PFSK-1 (cell line): Measurements from ENCODE around the gene ADGRF3.

ENCODE experiments used
- FOXP2 ChIP-seq: optimal IDR thresholded peaks from 2 replicates; pipeline ENCODE3; 2011; ENCODE audit warnings: borderline replicate concordance, control low read depth, inconsistent platforms; ENCODE audit not compliant: insufficient read depth; ENCODE audit errors: extremely low read length, extremely low read depth
- POLR2AphosphoS5 ChIP-seq: IDR thresholded peaks from 2 replicates; pipeline ENCODE4 v1.6.1; 2012; ENCODE audit warnings: low read depth, mild to moderate bottlenecking, control low read depth, low read length, moderate library complexity
- SIN3A ChIP-seq: IDR thresholded peaks from 2 replicates; pipeline ENCODE4 v1.6.1; 2012; ENCODE audit warnings: mild to moderate bottlenecking, low read length, moderate library complexity, borderline replicate concordance; ENCODE audit not compliant: insufficient read depth
- TAF1 ChIP-seq: IDR thresholded peaks from 2 replicates; pipeline ENCODE4 v1.6.1; 2012; ENCODE audit warnings: low read length, control low read depth, borderline replicate concordance; ENCODE audit not compliant: insufficient read depth
- TF ChIP-seq, protein P1 (sequence below), 2 experiments: IDR thresholded peaks; 2 replicates each; pipeline versions ENCODE4 v1.6.1 to v1.8.0; 2011 to 2012; ENCODE audit warnings: low read depth in 2 of 2, low read length in 2 of 2, control low read depth in 1 of 2, inconsistent platforms in 1 of 2, mild to moderate bottlenecking in 1 of 2, moderate library complexity in 1 of 2; ENCODE audit not compliant: insufficient read depth in 1 of 2

Gene ADGRF3

DNA sequence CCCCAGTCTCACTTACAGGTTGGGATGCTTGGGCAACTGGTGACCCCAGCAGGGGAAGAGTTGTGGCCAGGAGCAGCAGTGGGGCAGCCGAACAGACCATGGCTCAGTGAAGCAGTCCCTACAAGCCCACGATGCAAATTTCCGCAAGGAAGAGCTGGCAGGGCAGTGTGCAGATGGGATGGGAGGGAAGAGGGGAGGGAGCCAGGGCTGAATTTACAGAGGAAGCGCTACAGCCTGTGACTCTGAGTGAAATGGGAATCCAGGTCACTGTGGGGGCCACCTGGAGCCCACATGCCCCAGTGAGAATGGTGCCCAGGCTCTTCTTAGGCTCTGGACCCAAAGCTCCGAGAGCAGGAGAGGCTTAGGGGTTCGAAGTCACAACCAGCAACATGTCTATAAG lies 27.6 kb downstream of the ADGRF3 start:
- TF ChIP-seq, protein P1, sequence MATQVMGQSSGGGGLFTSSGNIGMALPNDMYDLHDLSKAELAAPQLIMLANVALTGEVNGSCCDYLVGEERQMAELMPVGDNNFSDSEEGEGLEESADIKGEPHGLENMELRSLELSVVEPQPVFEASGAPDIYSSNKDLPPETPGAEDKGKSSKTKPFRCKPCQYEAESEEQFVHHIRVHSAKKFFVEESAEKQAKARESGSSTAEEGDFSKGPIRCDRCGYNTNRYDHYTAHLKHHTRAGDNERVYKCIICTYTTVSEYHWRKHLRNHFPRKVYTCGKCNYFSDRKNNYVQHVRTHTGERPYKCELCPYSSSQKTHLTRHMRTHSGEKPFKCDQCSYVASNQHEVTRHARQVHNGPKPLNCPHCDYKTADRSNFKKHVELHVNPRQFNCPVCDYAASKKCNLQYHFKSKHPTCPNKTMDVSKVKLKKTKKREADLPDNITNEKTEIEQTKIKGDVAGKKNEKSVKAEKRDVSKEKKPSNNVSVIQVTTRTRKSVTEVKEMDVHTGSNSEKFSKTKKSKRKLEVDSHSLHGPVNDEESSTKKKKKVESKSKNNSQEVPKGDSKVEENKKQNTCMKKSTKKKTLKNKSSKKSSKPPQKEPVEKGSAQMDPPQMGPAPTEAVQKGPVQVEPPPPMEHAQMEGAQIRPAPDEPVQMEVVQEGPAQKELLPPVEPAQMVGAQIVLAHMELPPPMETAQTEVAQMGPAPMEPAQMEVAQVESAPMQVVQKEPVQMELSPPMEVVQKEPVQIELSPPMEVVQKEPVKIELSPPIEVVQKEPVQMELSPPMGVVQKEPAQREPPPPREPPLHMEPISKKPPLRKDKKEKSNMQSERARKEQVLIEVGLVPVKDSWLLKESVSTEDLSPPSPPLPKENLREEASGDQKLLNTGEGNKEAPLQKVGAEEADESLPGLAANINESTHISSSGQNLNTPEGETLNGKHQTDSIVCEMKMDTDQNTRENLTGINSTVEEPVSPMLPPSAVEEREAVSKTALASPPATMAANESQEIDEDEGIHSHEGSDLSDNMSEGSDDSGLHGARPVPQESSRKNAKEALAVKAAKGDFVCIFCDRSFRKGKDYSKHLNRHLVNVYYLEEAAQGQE (IDR thresholded peaks at IDR 0.05; ENCODE audit: insufficient read depth in 1 of 2, low read depth in 2 of 2, low read length in 2 of 2), result no peak

DNA sequence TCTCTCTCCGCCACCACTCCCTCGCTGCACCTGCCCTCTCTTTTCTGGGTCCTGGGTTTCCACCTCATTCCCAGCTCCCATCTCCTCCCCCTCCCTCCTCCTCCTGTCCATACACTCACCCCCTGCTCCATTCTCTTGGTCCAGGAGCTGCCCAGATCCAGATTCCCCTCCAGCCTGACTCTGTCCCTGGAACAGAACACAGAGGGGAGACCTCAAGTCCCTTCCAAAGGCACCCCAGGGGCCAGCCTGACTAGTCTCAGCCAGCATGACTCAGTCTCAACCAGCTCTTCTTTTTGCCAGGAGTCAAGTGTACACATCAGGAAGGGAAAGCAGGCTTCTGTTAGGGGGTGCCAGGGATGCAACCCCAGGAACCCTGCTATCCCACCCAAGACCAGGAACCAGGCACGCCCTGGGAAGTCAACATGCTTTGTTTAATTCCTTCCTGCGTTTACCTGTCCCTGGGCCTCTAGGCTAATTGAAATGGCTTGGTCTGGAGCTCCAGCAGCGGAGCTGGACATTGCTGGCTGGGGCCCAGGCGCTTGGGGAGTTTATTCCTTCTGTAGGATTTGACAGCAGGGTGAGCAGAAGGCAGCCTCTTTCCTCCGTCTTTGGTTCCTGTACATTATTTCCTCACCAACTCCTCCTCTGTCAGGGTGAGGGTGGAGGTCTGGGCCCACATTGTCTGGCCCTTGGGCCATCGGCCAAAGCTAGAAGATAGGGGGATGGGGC lies 29.0 kb downstream of the ADGRF3 start:
- TF ChIP-seq, protein P1 (IDR thresholded peaks at IDR 0.05; ENCODE audit: insufficient read depth in 1 of 2, low read depth in 2 of 2, low read length in 2 of 2), result no peak
- TF ChIP-seq POLR2AphosphoS5 (no peak), FOXP2 (no peak), TAF1 (no peak), SIN3A (no peak)

DNA sequence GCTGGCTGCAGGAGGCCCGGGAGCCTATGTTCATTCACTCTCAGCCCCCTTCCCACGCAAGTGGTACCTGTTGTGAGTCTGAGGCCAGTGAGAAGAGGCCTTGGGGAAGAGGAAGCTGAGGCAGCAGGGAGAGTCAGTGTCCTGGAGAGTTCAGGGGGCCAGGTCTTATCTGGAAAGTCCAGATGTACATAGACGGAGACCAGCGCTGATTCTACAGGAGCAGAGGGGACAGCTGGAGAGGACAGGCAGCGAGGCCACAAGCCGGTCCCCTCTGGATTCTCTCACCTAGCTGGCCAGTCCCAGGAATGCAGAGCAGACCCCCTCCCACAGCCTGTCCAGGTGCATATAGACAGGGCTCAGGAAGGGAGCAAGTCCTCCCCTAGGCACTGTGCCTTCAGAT lies 29.7 kb downstream of the ADGRF3 start:
- no peak for TF ChIP-seq TAF1
- TF ChIP-seq SIN3A, result no peak
- TF ChIP-seq, protein P1 (IDR thresholded peaks at IDR 0.05; ENCODE audit: insufficient read depth in 1 of 2, low read depth in 2 of 2, low read length in 2 of 2), result no peak
- no peak for TF ChIP-seq FOXP2
- no peak for TF ChIP-seq POLR2AphosphoS5

DNA sequence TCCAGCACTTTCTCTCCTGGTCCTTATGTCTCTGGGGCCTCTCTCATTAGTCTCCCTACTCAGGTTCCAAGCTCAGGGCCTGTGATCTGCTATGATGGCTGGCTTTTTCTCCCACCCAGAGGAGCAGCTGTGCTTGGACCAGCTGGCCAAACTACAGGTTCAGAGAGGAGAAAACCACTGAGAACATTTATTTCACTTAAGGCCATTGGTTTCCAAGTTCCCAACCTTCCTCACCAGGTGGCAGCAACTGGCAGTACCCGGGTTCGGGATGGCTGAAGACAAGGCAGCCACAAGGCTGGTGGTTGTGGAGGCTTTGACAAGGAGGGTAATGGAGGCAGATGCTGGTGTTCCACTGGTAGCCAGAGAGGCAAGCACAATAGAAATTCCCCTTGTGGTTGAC lies 30.5 kb downstream of the ADGRF3 start:
- TF ChIP-seq SIN3A, result no peak
- TF ChIP-seq, protein P1 (IDR thresholded peaks at IDR 0.05; ENCODE audit: insufficient read depth in 1 of 2, low read depth in 2 of 2, low read length in 2 of 2), result no peak

DNA sequence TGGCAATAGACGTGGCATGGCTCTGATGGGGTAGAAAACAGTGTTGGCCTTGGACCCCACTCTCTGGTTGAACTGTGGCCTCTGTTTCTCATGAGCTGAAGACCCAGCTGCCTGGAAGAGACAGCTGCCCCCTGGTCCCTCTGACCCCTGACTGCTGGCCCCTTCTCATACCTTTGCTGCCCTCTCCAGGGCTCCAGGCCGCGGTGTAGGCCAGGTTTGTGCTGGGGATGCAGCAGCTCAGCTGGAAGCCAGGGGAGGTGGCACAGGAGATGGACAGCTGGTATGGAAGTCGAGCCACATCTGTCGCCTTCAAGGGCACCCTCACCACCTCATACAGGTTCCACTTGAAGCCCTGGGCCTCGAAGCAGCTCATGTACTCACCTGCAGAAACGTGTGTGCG lies 32.3 kb downstream of the ADGRF3 start:
- TF ChIP-seq FOXP2 (no peak), TAF1 (no peak), POLR2AphosphoS5 (no peak), SIN3A (no peak)
- TF ChIP-seq, protein P1 (IDR thresholded peaks at IDR 0.05; ENCODE audit: insufficient read depth in 1 of 2, low read depth in 2 of 2, low read length in 2 of 2), result no peak
